Mucosa of descending colon (tissue), 3 donors: Measurements from ENCODE around the gene CDK19. TPM values are rescaled to one million over a fixed set of nuclear protein-coding genes. Genes with fewer than 3 reads are reported as not detected.
A peak's percentile ranks its signal among the peaks of the same experiment; 100 is the strongest.

Experiments
- ATAC-seq: fragments of 200-7000 bp; cut with Tn5 transposase; one replicate; pipeline ENCODE4 v1.9.1; 2020; ENCODE audit warnings: mild to moderate bottlenecking, moderate library complexity
- DNase-seq, 3 donors: peaks; one replicate each; pipeline ENCODE4 v3.0.0-alpha.2; 2020
- H3K36me3 ChIP-seq: fragments of 200-600 bp; one replicate; pipeline ENCODE4 v1.8.0; 2021; ENCODE audit warnings: low read depth, mild to moderate bottlenecking
- H3K4me1 ChIP-seq: fragments of 200-600 bp; one replicate; pipeline ENCODE4 v1.8.0; 2021; ENCODE audit warnings: low read depth, mild to moderate bottlenecking
- H3K4me3 ChIP-seq: fragments of 200-600 bp; one replicate; pipeline ENCODE4 v1.8.0; 2021; ENCODE audit warnings: mild to moderate bottlenecking
- H3K9me3 ChIP-seq: fragments of 200-600 bp; one replicate; pipeline ENCODE4 v1.8.0; 2021; ENCODE audit warnings: mild to moderate bottlenecking
- CTCF ChIP-seq: fragments of 200-600 bp; IDR thresholded peaks from one replicate; pipeline ENCODE4 v1.8.0; 2022; ENCODE audit warnings: antibody characterized with exemption, mild to moderate bottlenecking
- intact Hi-C, 2 donors: fragments of 100-400 bp; cut with DNase I in 1 of 2; cut with micrococcal nuclease in 1 of 2; formaldehyde crosslinking; loops; one replicate each; pipeline versions ENCODE4 v1.11.0 to v1.11.1; 2022; cut with DNase I, micrococcal nuclease
- total RNA-seq, 3 donors: library from RNA; stranded (reverse); fragmentation: NEBNext Ultra II Directional in 2 of 3; extraction: Animal tissue kit (Norgen Biotek cat#: 25700) in 2 of 3; gene quantifications; one replicate each; pipeline versions ENCODE4 v1.2.1 to v1.2.4, GENCODE V29; 2021 to 2023
- donor health status: DM: no; HTN: no; CAD: no; lungs with moderate emphysema.
- donor health status: DM: no; HTN: no; CAD: no.
- donor health status: DM: no; HTN: yes; CAD: no.

The CDK19 gene
- total RNA-seq, 3 donors from 2014 or later = 24.3 to 34.3 (median 27.7) TPM

- H3K36me3 ChIP-seq = no peaks in the 10 kb centered on the region
- no peak for ATAC-seq
- TF ChIP-seq CTCF = no peak
- no peak overlapping the region for H3K4me3 ChIP-seq
- intact Hi-C loops = no loop called here
- H3K4me1 ChIP-seq = no peaks in the 10 kb centered on the region
- H3K9me3 ChIP-seq = no peaks in the 10 kb centered on the region
- no peak for DNase-seq
These were observed 7.0 kb upstream of the CDK19 start for GRCh38 chr6:110822249-110822648.

- DNase-seq = no peak
- intact Hi-C loops = loop anchor here (5.0 to 10.0 kb wide), 3 partner anchors 58 to 132 kb away; partner anchors contain the start of gene AMD1 (in 1 of the 2)
- TF ChIP-seq CTCF = no peak
- ATAC-seq = no peak
- no peaks in the 10 kb centered on the region for H3K9me3 ChIP-seq
- H3K4me3 ChIP-seq = no peak overlapping the region
- H3K36me3 ChIP-seq = peaks cover 8% of the 10 kb centered on the region
- peaks cover 16% of the 10 kb centered on the region for H3K4me1 ChIP-seq
These were observed 1.4 kb upstream of the CDK19 start for GRCh38 chr6:110816677-110817076.

- DNase-seq (no peak), ATAC-seq (peak; percentile 33)
- intact Hi-C loops = loop anchor here (5.0 to 10.0 kb wide), 3 partner anchors 60 to 130 kb away; partner anchors contain the start of gene AMD1 (in 1 of the 2)
- Histone ChIP-seq H3K4me1 (peaks cover 16% of the 10 kb centered on the region), H3K4me3 (peak overlapping the region; percentile 84), H3K9me3 (no peaks in the 10 kb centered on the region), H3K36me3 (peaks cover 8% of the 10 kb centered on the region)
- TF ChIP-seq CTCF = no peak
These were observed 256 bp downstream of the CDK19 start for GRCh38 chr6:110815015-110815410.

- Histone ChIP-seq H3K4me1 (peaks cover 16% of the 10 kb centered on the region), H3K9me3 (no peaks in the 10 kb centered on the region), H3K4me3 (peak overlapping the region; percentile 84), H3K36me3 (peaks cover 8% of the 10 kb centered on the region)
- intact Hi-C loops = loop anchor here (5.0 to 10.0 kb wide), 3 partner anchors 60 to 130 kb away; partner anchors contain the start of gene AMD1 (in 1 of the 2)
- TF ChIP-seq CTCF = no peak
- DNase-seq (peak; percentile 59 to 82 (median 75)), ATAC-seq (peak; percentile 26)
These were observed 911 bp downstream of the CDK19 start for GRCh38 chr6:110814102-110815014.

GRCh38 chr6:110813338-110814101 is 1.7 kb downstream of the CDK19 start:
- intact Hi-C loops = loop anchor here (10.0 kb wide), 2 partner anchors 61 to 129 kb away; partner anchors contain the start of gene AMD1 (in 1 of the 2)
- H3K4me1 ChIP-seq = peaks cover 16% of the 10 kb centered on the region
- no peak for TF ChIP-seq CTCF
- H3K4me3 ChIP-seq = no peak overlapping the region
- ATAC-seq (no peak), DNase-seq (peak in 1 of 3 donors; percentile 19)
- H3K9me3 ChIP-seq = no peaks in the 10 kb centered on the region
- H3K36me3 ChIP-seq = peaks cover 8% of the 10 kb centered on the region
